HEK293T (cell line): ENCODE results near the gene PC.

Experiments
- CTBP1 ChIP-seq: fragments of 450-650 bp; IDR thresholded peaks from 2 replicates; pipeline ENCODE4 v1.6.1; 2016; ENCODE audit warnings: borderline replicate concordance
- ELF4 ChIP-seq: fragments of 450-650 bp; IDR thresholded peaks from 2 replicates; pipeline ENCODE4 v1.6.1; 2017; ENCODE audit warnings: antibody characterized with exemption
- FOXK2 ChIP-seq: fragments of 450-650 bp; IDR thresholded peaks from 2 replicates; pipeline ENCODE4 v1.6.1; 2016; ENCODE audit warnings: mild to moderate bottlenecking
- FOXM1 ChIP-seq: fragments of 450-650 bp; IDR thresholded peaks from 2 replicates; pipeline ENCODE4 v1.6.1; 2017; ENCODE audit warnings: mild to moderate bottlenecking, borderline replicate concordance
- LEF1 ChIP-seq: fragments of 450-650 bp; IDR thresholded peaks from 2 replicates; pipeline ENCODE4 v1.6.1; 2017; ENCODE audit warnings: mild to moderate bottlenecking, borderline replicate concordance
- NFRKB ChIP-seq: fragments of 450-650 bp; IDR thresholded peaks from 2 replicates; pipeline ENCODE4 v1.6.1; 2016; ENCODE audit warnings: mild to moderate bottlenecking, moderate library complexity
- SP1 ChIP-seq: fragments of 450-650 bp; IDR thresholded peaks from 2 replicates; pipeline ENCODE4 v1.6.1; 2017
- SUZ12 ChIP-seq: fragments of 450-650 bp; IDR thresholded peaks from 2 replicates; pipeline ENCODE4 v1.6.1; 2016; ENCODE audit warnings: mild to moderate bottlenecking
- TARDBP ChIP-seq: fragments of 450-650 bp; IDR thresholded peaks from 2 replicates; pipeline ENCODE4 v1.6.1; 2016
- ZNF384 ChIP-seq: fragments of 450-650 bp; IDR thresholded peaks from 2 replicates; pipeline ENCODE4 v1.6.1; 2016

DNA sequence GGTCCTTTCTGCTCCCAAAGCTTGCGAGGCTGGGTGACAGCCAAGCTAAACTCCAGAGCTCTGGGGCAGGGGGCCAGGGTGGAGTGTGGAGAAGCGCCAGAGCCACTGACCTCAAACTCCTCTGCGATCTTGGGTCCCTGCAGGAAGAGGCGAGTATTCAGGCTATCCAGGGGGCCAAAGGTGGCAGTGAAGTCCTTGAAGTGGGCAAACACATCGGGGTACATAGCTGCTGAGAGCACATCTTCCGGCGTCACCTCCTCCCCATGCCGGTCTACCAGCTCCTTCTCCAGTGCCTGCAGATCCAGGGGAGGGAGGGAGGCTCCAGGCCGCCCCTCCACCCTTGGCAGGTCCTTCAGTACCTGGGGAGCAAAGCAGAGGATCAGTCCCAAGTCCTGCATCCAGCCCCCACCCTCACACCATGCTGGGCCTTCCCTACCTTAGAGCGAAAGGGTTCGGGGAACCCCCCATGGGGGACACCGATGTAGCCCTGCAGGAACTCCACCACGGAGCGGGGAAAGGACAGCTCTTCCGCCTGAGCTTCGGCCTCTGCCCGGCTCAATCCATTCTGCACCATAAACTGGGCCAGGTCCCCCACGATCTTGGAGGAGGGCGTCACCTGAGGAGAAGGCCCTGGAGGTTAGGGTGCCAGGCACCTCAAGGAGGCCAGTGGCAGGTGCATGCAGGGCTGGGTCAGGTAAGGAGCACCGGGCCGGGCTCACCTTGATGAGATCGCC lies 108.5 kb downstream of the PC start:
- TF ChIP-seq SUZ12: no peak
- TF ChIP-seq ZNF384: no peak
- TF ChIP-seq FOXM1: no peak
- TF ChIP-seq FOXK2: no peak
- no peak for TF ChIP-seq NFRKB
- TF ChIP-seq TARDBP: no peak
- no peak for TF ChIP-seq SP1
- no peak for TF ChIP-seq CTBP1
- no peak for TF ChIP-seq LEF1
- no peak for TF ChIP-seq ELF4
